BJ (cell line): ENCODE results near the gene RNF227. TPM values are rescaled to one million over a fixed set of nuclear protein-coding genes. Genes with fewer than 3 reads are reported as not detected.
"Not testable (repeated sequence)": the region's sequence is repeated elsewhere in the genome, so short reads cannot be mapped to it uniquely, and the experiment has no call there.

Experiments
- CTCF ChIA-PET: fragments of 350-600 bp; formaldehyde crosslinking; extraction: SDS; loops from one replicate; lab custom pipeline; 2021; ENCODE audit warnings: antibody characterized with exemption, inconsistent platforms; lab: Yijun Ruan, JAX
- POLR2A ChIA-PET: fragments of 300-600 bp; sonication (Branson Sonifier 250); formaldehyde crosslinking; extraction: SDS; loops from one replicate; lab custom pipeline; 2021; ENCODE audit warnings: antibody characterized with exemption; lab: Charles Lee
- DNase-seq: peaks from one replicate; pipeline ENCODE4 v3.0.0-alpha.2; 2011; ENCODE audit warnings: low read depth
- H3K27me3 ChIP-seq: 2 replicates; pipeline ENCODE4 v1.6.0; 2011; ENCODE audit warnings: low read length; ENCODE audit not compliant: control insufficient read depth, insufficient read depth
- H3K36me3 ChIP-seq: 2 replicates; pipeline ENCODE4 v1.5.1; 2011; ENCODE audit warnings: low read length; ENCODE audit not compliant: control insufficient read depth, insufficient read depth
- H3K4me3 ChIP-seq: 2 replicates; pipeline ENCODE4 v1.5.1; 2011; ENCODE audit warnings: low read depth, mild to moderate bottlenecking, control low read depth, low read length
- CTCF ChIP-seq: IDR thresholded peaks from 2 replicates; pipeline ENCODE4 v1.5.1; 2011; ENCODE audit warnings: low read depth, mild to moderate bottlenecking, control low read depth, inconsistent platforms, low read length, moderate library complexity; ENCODE audit not compliant: insufficient read depth
- polyA plus RNA-seq: library from polyadenylated mRNA; depleted of rRNA; stranded (reverse); fragments of >200 nt; gene quantifications from 2 replicates; pipeline ENCODE4 v1.2.3, GENCODE V29; 2011

Gene RNF227
- polyA plus RNA-seq, 1 experiment: 2.2 TPM

GRCh38 chr17:7878234-7878633, 37.9 kb downstream of the RNF227 start:
- POLR2A ChIA-PET: no interaction called here
- DNase-seq: no peak
- H3K4me3 ChIP-seq: no peak overlapping the region
- TF ChIP-seq CTCF: no peak
- CTCF ChIA-PET: interaction anchor here (0.7 to 1.4 kb wide), 4 partner anchors 8 to 196 kb away, joined by 3 to 6 read pairs (median 3); no protein-coding TSS in a partner anchor
- H3K36me3 ChIP-seq: peaks cover 9% of the 10 kb centered on the region
- no peaks in the 10 kb centered on the region for H3K27me3 ChIP-seq

DNA sequence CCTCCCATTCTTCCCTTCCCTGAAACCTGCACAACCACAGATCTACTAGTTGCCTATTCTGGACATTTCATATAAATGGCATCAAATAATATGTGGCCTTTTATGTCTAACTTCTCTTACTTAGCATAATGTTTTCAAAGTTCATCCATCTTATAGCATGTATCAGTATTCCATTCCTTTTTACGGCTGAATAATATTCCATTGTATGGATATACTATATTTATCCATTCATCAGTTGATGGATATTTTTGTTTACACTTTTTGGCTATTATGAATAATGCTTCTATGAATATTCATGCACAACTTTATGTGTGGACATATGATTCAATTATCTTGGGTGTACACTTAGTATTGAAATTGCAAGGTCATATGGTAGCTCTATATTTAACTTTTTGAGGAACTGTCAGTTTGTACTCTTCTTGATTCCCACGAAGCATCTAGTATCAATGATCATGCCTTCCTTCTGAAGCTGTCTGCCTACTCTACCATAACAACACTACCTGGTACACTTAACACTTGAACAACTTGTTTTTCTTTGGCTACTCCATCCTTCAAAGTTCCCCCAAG, 40.2 kb downstream of the RNF227 start:
- Histone ChIP-seq H3K27me3 (no peaks in the 10 kb centered on the region), H3K36me3 (peaks cover 7% of the 10 kb centered on the region), H3K4me3 (no peak overlapping the region)
- CTCF ChIA-PET: interaction anchor here (1.1 to 1.4 kb wide), 3 partner anchors 11 to 121 kb away, joined by 3 to 6 read pairs (median 3); no protein-coding TSS in a partner anchor
- TF ChIP-seq CTCF: no peak
- DNase-seq: no peak
- POLR2A ChIA-PET: no interaction called here

DNA sequence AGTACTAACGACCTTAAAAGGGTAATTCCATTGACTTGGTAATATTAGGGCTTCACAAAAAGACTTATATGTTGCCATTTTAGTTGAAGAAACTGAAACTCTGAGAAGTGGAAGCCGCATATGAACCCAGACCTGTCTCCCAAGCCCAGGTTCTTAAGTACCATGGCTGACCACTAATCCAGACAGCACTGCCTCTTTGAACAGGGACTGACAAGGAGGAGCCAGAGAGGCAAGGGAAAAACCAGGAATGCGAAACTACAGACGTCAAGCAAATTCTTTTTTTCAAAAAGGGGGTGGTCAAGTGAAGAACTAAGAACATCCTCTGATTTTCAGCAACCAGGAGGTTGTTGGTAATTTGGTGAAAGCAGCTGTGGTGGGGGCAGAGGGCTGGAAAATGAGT, 43.0 kb downstream of the RNF227 start:
- DNase-seq: no peak
- ChIA-PET POLR2A (no interaction called here), CTCF (interaction anchor here (0.7 kb wide), 1 partner anchor 117 kb away, joined by 3 read pairs; no protein-coding TSS in a partner anchor)
- Histone ChIP-seq H3K4me3 (no peak overlapping the region), H3K27me3 (no peaks in the 10 kb centered on the region), H3K36me3 (peaks cover 2% of the 10 kb centered on the region; the same call in 1 of the 2 replicates)
- no peak for TF ChIP-seq CTCF

DNA sequence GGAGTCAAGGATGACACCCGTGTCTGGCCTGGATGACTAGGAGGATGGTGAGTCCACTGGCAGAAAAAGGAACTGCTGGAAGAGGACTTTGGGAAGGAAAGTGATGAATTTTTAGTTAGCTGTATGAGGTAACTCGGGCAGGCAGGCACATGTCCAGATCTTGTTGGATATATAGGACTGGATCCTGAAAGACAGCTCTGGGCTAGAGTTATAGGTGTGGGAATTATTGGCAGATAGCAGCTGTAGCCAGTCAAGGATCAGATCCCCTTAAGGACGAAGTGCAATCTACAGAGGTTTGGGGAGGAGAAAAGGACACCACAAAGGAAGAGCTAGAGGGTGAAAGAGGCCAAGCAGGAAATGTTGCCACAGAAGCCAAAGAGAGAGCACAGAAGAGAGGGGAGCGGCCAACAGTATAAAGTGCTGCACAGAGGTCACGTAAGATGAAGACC, 48.2 kb downstream of the RNF227 start:
- POLR2A ChIA-PET: no interaction called here
- H3K4me3 ChIP-seq: no peak overlapping the region
- CTCF ChIA-PET: interaction anchor here (1.4 kb wide), 1 partner anchor 30 kb away, joined by 5 read pairs; no protein-coding TSS in a partner anchor
- no peaks in the 10 kb centered on the region for H3K27me3 ChIP-seq
- no peaks in the 10 kb centered on the region; the same call in 1 of the 2 replicates for H3K36me3 ChIP-seq
- TF ChIP-seq CTCF: no peak
- no peak for DNase-seq

DNA sequence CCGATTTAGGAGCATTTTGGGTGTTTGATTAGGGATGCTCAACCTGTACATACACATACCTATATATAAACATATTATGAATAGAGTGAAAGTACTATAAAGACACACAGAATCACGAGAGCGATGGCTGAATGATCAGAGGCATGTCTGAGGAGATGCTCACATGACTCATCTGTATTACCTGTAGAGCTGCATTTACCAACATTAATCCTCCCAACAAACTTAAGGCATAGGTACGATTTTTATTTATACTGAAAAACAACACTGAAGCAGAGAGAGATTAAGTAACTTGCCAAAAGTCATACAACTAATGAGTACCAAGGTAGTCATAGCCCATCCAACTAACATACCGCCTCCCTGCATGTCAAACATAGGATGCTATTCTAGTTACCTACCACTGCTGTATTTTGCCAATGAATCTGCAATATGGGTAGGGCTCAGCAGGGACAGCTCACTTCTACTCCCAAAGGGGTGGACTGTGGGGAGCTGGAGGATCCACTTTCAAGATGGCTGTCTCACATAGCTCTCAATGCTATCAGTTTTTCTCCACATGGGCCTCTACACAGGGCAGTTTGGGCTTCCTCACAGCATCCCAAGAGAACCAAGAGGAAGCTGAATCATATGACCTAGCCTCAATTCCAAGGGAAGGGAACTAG, 51.0 kb downstream of the RNF227 start:
- H3K36me3 ChIP-seq: no peaks in the 10 kb centered on the region; the same call in 1 of the 2 replicates
- H3K27me3 ChIP-seq: no peaks in the 10 kb centered on the region
- ChIA-PET POLR2A (no interaction called here), CTCF (interaction anchor here (1.0 to 6.4 kb wide), 7 partner anchors 11 to 192 kb away, joined by 3 to 60 read pairs (median 3); no protein-coding TSS in a partner anchor)
- TF ChIP-seq CTCF: no peak
- no peak overlapping the region for H3K4me3 ChIP-seq
- no peak for DNase-seq

- H3K4me3 ChIP-seq, H3K27me3 ChIP-seq, POLR2A ChIA-PET, H3K36me3 ChIP-seq, DNase-seq: not testable (repeated sequence)
- CTCF ChIA-PET: interaction anchor here (0.7 to 6.4 kb wide), 11 partner anchors 12 to 210 kb away, joined by 3 to 60 read pairs (median 3); no protein-coding TSS in a partner anchor
These were observed 51.7 kb downstream of the RNF227 start for GRCh38 chr17:7864384-7864783.
